GM12878 (cell line): Measurements from ENCODE around the gene PLXNA2. TPM values are rescaled to one million over a fixed set of nuclear protein-coding genes. Genes with fewer than 3 reads are reported as not detected.

Experiments used
- CTCF ChIP-seq, 3 experiments: IDR thresholded peaks in 2 of 3; conservative IDR thresholded peaks in 1 of 3; 2 replicates each; pipeline ENCODE4 v1.5.1; 2011; ENCODE audit warnings: low read depth in 3 of 3, low read length in 3 of 3, mild to moderate bottlenecking in 3 of 3, control low read depth in 2 of 3, moderate library complexity in 2 of 3, inconsistent platforms in 1 of 3, mixed read lengths in 1 of 3; ENCODE audit not compliant: control insufficient read depth in 2 of 3, insufficient read depth in 1 of 3; ENCODE audit errors: extremely low read depth in 1 of 3
- E4F1 ChIP-seq: fragments of 450-650 bp; IDR thresholded peaks from 2 replicates; pipeline ENCODE4 v1.6.1; 2018; ENCODE audit warnings: borderline replicate concordance, mild to moderate bottlenecking; ENCODE audit not compliant: partially characterized antibody
- EP300 ChIP-seq, 2 experiments: fragments of 150-350 bp in 1 of 2; IDR thresholded peaks; 2 replicates each; pipeline ENCODE4 v1.6.1; 2011 to 2012; ENCODE audit warnings: low read depth in 2 of 2, low read length in 2 of 2, borderline replicate concordance in 1 of 2, improper control_type of control experiment in 1 of 2, inconsistent platforms in 1 of 2; ENCODE audit not compliant: control insufficient read depth in 1 of 2
- MTA3 ChIP-seq: IDR thresholded peaks from 2 replicates; pipeline ENCODE4 v1.6.1; 2012; ENCODE audit warnings: low read length, inconsistent platforms, borderline replicate concordance
- ZBTB4 ChIP-seq: fragments of 450-650 bp; formaldehyde crosslinking; IDR thresholded peaks from 2 replicates; pipeline ENCODE4 v1.4.0; 2022; ENCODE audit warnings: mild to moderate bottlenecking, moderate library complexity
- ZSCAN29 ChIP-seq: fragments of 450-650 bp; IDR thresholded peaks from 2 replicates; pipeline ENCODE4 v1.6.1; 2017; ENCODE audit warnings: mild to moderate bottlenecking, moderate library complexity
- polyA plus RNA-seq, 11 experiments: library from polyadenylated mRNA; depleted of rRNA in 4 of 11; unstranded in 6 of 11; stranded (reverse) in 5 of 11; fragments of >200 nt; fragmentation: Nextera tagmentation in 4 of 11; fragmentation: Illumina TruSeq in 1 of 11; extraction: Ambion mirVana in 4 of 11; extraction: Trizol in 1 of 11; gene quantifications; 1 replicate in 1 of 11; 2 replicates in 10 of 11; pipeline versions ENCODE4 v1.2.1 to v1.2.3, GENCODE V29; 2011 to 2016; ENCODE audit warnings: inconsistent platforms in 2 of 11, missing spikeins in 2 of 11, low read depth in 1 of 11
- total RNA-seq, 4 experiments: library from RNA; depleted of rRNA in 3 of 4; stranded (reverse); fragments of >200 nt in 3 of 4; fragmentation: Illumina TruSeq in 1 of 4; extraction: Trizol in 1 of 4; gene quantifications; 2 replicates each; pipeline versions ENCODE4 v1.2.1 to v1.2.3, GENCODE V29; 2013 to 2021

PLXNA2 gene
- total and polyA plus RNA-seq, 10 of the 15 experiments (the other 5 are each of a cell fraction or from before 2014, with no cell fraction given), result under 0.01 to 0.08 (median 0.07) TPM; not detected in 4

- TF ChIP-seq E4F1 (no peak), CTCF (IDR thresholded peaks at IDR 0.05 in 2 of 3, conservative IDR thresholded peaks at IDR 0.05 in 1 of 3; ENCODE audit: control insufficient read depth in 2 of 3, extremely low read depth in 1 of 3, insufficient read depth in 1 of 3, low read depth in 3 of 3, low read length in 3 of 3) (no peak), ZBTB4 (no peak), MTA3 (no peak), ZSCAN29 (no peak), EP300 (IDR thresholded peaks at IDR 0.05; ENCODE audit: borderline replicate concordance in 1 of 2, control insufficient read depth in 1 of 2, low read depth in 2 of 2, low read length in 2 of 2) (no peak)
These were observed 45.9 kb downstream of the PLXNA2 start (continued) for GRCh38 chr1:208198236-208198635.
